ENCODE measurements around the gene TPM1. TPM values are rescaled to one million over a fixed set of nuclear protein-coding genes. Genes with fewer than 3 reads are reported as not detected.

TPM1 gene
- total RNA-seq, 1 experiment from 2014 or later: 10.1 TPM

DNA sequence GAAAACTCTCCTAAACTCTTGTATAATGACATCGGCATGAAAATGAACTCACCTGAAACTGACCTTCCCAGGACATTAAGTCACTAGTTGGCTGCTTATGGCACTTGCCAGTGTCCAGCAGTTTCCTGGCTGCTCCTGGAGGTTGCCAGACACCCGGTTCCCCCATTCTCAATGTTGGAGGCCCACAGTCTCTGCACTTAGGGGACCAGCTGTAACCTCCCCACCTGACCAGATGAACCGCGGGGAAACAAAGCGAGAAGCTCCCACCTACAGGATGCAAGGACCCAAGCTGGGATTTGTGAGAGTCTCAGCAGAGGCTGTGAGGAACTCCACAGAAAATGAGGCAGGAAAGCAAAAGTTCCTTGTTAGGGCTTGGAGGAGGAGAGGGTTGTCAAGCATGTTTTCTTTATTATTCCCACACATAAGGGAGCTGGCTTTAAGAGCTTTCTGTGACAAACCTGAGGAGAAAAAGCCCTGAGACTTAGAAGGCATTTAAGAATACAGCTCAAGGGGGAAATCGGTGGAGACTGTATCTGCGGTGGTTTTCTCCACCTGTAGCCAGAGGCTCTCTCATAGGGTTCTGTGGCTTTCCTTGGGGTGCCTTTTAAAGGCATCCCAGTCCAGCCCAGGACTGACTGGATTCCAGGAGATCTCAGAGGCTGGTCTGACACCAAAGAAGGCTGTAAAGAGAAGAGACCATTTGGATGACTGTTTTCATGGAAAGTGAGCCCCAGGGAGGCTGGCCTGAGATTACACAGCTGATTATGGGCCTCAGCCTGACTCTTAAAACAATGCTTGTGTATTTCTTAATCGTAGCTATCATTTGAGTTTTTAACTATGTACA is 4.6 kb downstream of the TPM1 start:
- H2AFZ ChIP-seq (ENCODE audit: low read length): 0 out of 2 replicates have a peak overlapping the region, but pooled peaks have one; percentile 86
- no peaks in the 10 kb centered on the region for H3K9me3 ChIP-seq (ENCODE audit: low read length)
- H3K27me3 ChIP-seq (ENCODE audit: low read length): no peaks in the 10 kb centered on the region
- no peaks in the 10 kb centered on the region for H4K20me1 ChIP-seq (ENCODE audit: insufficient read depth, low read depth, low read length)
- peak overlapping the region; percentile 83 for H3K4me2 ChIP-seq (ENCODE audit: low read depth, low read length, poor library complexity, severe bottlenecking)
- H3K79me2 ChIP-seq (ENCODE audit: low read length): no peaks in the 10 kb centered on the region
- H3K9me2 ChIP-seq (replicated peaks; ENCODE audit: insufficient read depth, low read length): no peaks in the 10 kb centered on the region
- H3K27ac ChIP-seq (ENCODE audit: low read length): no peak overlapping the region
- peak overlapping the region; percentile 73 for H3K9ac ChIP-seq (ENCODE audit: low read length)
- H3K4me3 ChIP-seq (ENCODE audit: low read length): peak overlapping the region; percentile 82; the same call in 1 of the 2 replicates
- H3K36me3 ChIP-seq (ENCODE audit: insufficient read depth, low read length): no peaks in the 10 kb centered on the region
- no peak for DNase-seq
- peaks cover 13% of the 10 kb centered on the region for H3K4me1 ChIP-seq (ENCODE audit: low read length)

DNA sequence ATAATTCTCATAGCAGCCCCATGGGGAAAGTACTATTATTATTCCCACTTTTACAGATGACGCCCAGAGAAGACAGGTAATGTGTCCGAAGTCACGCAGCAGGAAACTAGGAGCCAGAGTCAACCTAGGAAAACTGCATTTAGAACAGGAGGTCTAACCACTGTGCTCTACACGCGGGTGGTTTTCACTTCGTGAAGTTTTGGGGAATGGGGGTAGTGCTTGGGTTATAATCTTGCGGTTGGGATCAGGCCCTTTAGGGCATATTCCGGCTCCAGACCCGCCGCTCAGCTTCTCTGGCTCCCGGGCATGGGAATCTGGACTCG is 5.2 kb downstream of the TPM1 start:
- peak overlapping the region; percentile 82 for H3K4me3 ChIP-seq (ENCODE audit: low read length)
- H3K4me2 ChIP-seq (ENCODE audit: low read depth, low read length, poor library complexity, severe bottlenecking): peak overlapping the region; percentile 83
- peaks cover 13% of the 10 kb centered on the region for H3K4me1 ChIP-seq (ENCODE audit: low read length)
- H4K20me1 ChIP-seq (ENCODE audit: insufficient read depth, low read depth, low read length): no peaks in the 10 kb centered on the region
- no peaks in the 10 kb centered on the region for H3K9me3 ChIP-seq (ENCODE audit: low read length)
- H3K9me2 ChIP-seq (replicated peaks; ENCODE audit: insufficient read depth, low read length): no peaks in the 10 kb centered on the region
- no peaks in the 10 kb centered on the region for H3K79me2 ChIP-seq (ENCODE audit: low read length)
- peak overlapping the region; percentile 73 for H3K9ac ChIP-seq (ENCODE audit: low read length)
- DNase-seq: no peak
- H3K27me3 ChIP-seq (ENCODE audit: low read length): no peaks in the 10 kb centered on the region
- H2AFZ ChIP-seq (ENCODE audit: low read length): peak overlapping the region; percentile 86
- H3K36me3 ChIP-seq (ENCODE audit: insufficient read depth, low read length): no peaks in the 10 kb centered on the region
- no peak overlapping the region for H3K27ac ChIP-seq (ENCODE audit: low read length)

DNA sequence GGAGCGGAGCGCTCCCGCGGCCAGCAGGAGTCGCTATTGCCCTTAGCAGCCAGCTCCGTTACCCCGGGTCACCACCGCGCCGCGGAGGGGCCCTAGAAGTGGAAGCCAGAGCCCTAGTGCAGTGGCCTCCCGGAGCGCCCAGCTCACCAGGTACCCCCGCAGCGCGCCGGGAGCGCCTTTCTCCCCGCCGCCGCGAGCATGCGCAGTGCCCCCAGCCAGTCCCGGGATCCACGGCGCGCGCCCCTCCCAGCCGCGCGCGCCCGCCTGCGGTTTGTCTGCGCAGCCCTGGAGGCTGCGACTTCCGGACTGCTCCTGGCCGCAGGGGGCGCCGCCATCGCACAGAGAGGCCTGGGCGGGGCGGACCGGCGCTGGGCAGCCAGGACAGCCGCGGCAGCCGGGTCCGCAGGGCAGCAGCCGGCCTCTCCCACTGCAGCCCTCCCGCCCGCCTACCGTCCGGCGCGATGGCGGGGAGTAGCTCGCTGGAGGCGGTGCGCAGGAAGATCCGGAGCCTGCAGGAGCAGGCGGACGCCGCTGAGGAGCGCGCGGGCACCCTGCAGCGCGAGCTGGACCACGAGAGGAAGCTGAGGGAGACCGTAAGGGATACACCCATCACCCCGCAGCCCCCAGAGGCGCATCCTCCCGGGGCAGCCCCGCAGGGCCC is 5.7 kb downstream of the TPM1 start:
- peaks cover 13% of the 10 kb centered on the region for H3K4me1 ChIP-seq (ENCODE audit: low read length)
- peak overlapping the region; percentile 73 for H3K9ac ChIP-seq (ENCODE audit: low read length)
- no peaks in the 10 kb centered on the region for H3K9me3 ChIP-seq (ENCODE audit: low read length)
- peak overlapping the region; percentile 86 for H2AFZ ChIP-seq (ENCODE audit: low read length)
- no peak overlapping the region for H3K27ac ChIP-seq (ENCODE audit: low read length)
- H3K79me2 ChIP-seq (ENCODE audit: low read length): no peaks in the 10 kb centered on the region
- no peaks in the 10 kb centered on the region for H3K27me3 ChIP-seq (ENCODE audit: low read length)
- no peaks in the 10 kb centered on the region for H3K9me2 ChIP-seq (replicated peaks; ENCODE audit: insufficient read depth, low read length)
- H3K36me3 ChIP-seq (ENCODE audit: insufficient read depth, low read length): no peaks in the 10 kb centered on the region
- no peaks in the 10 kb centered on the region for H4K20me1 ChIP-seq (ENCODE audit: insufficient read depth, low read depth, low read length)
- H3K4me3 ChIP-seq (ENCODE audit: low read length): peak overlapping the region; percentile 82
- peak overlapping the region; percentile 83 for H3K4me2 ChIP-seq (ENCODE audit: low read depth, low read length, poor library complexity, severe bottlenecking)
- DNase-seq: peak; percentile 91

DNA sequence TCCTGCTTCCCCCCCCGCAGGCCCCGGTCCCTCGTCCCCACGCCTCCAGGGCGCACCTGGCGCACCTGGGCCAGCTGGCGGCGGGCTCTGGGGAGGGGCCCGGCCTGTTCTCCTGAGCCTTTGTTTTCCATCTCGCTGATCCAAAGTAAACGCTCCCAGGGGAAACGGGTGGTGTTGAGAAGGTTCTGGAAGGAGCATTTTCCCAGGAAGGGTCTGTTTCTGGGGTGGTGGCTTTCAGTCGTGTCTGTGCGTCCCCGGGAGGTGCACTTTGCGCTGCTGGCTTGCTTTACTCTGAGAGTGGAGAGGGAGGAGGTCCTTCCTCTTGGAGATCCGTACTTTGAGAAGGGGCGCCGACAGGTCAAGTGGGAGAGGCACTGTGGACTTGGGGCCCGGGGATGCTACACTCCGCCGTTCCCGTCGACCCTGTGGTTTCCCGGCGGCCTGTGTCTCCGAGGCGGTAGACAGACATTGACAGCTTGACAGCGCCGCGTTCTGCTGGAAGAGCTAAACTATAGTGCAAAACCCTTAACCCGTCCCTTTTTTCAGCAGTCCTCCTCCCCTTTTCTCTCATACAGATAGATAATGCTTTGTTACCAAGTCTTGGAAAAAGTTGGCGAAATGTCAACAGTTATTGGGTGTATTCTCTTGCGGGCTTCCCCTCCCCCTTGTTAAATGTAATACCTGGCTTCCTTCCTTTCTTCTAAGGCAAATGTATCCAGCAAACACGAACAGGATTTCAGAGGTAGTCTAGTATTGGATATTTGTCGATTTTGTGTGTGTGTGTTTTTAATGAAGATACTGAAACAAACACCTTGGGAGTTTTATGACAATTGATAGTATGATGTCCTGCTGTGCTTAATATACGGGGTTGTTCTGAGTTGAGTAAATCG is 6.5 kb downstream of the TPM1 start:
- peak overlapping the region; percentile 82 for H3K4me3 ChIP-seq (ENCODE audit: low read length)
- no peaks in the 10 kb centered on the region for H3K9me3 ChIP-seq (ENCODE audit: low read length)
- H2AFZ ChIP-seq (ENCODE audit: low read length): peak overlapping the region; percentile 86; the same call in 1 of the 2 replicates
- no peaks in the 10 kb centered on the region for H3K27me3 ChIP-seq (ENCODE audit: low read length)
- no peaks in the 10 kb centered on the region for H3K79me2 ChIP-seq (ENCODE audit: low read length)
- H4K20me1 ChIP-seq (ENCODE audit: insufficient read depth, low read depth, low read length): no peaks in the 10 kb centered on the region
- no peak for DNase-seq
- no peaks in the 10 kb centered on the region for H3K36me3 ChIP-seq (ENCODE audit: insufficient read depth, low read length)
- H3K9me2 ChIP-seq (replicated peaks; ENCODE audit: insufficient read depth, low read length): no peaks in the 10 kb centered on the region
- peak overlapping the region; percentile 73 for H3K9ac ChIP-seq (ENCODE audit: low read length)
- H3K4me2 ChIP-seq (ENCODE audit: low read depth, low read length, poor library complexity, severe bottlenecking): peak overlapping the region; percentile 83
- no peak overlapping the region for H3K27ac ChIP-seq (ENCODE audit: low read length)
- H3K4me1 ChIP-seq (ENCODE audit: low read length): peaks cover 13% of the 10 kb centered on the region

DNA sequence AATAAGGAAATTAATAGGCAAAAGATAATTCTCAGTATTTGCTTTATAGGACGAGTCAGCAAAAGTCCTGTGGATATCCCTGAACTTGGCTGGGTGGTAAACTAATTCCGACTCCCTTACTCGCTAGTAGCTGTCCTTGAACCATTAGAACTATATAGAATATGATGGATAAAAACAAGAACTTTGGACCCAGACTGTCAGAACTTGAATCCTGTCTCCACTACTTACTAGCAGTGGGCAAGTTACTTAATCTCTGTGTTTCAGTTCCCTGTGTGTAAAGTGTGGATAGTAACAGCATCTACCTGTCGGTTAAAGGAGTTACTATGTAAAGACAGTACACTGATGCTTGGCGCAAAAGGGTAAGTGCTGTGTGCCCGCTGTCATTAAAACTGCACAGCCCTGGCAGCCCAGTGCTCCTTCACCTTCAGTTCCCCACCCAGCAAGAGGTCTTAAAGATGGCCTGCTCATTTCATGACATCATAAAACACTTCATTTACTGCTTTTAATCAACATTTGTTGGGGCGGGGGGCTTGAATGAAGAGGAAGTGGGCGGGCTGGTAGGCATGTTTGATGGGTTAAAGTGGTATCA is 7.3 kb downstream of the TPM1 start:
- Histone ChIP-seq H3K4me1 (ENCODE audit: low read length) (peaks cover 17% of the 10 kb centered on the region), H3K36me3 (ENCODE audit: insufficient read depth, low read length) (no peaks in the 10 kb centered on the region), H3K27me3 (ENCODE audit: low read length) (no peaks in the 10 kb centered on the region), H2AFZ (ENCODE audit: low read length) (no peak overlapping the region), H3K27ac (ENCODE audit: low read length) (no peak overlapping the region), H3K4me2 (ENCODE audit: low read depth, low read length, poor library complexity, severe bottlenecking) (no peak overlapping the region), H3K9ac (ENCODE audit: low read length) (no peak overlapping the region), H3K9me2 (replicated peaks; ENCODE audit: insufficient read depth, low read length) (no peaks in the 10 kb centered on the region), H3K4me3 (ENCODE audit: low read length) (no peak overlapping the region), H4K20me1 (ENCODE audit: insufficient read depth, low read depth, low read length) (no peaks in the 10 kb centered on the region), H3K9me3 (ENCODE audit: low read length) (no peaks in the 10 kb centered on the region), H3K79me2 (ENCODE audit: low read length) (no peaks in the 10 kb centered on the region)
- no peak for DNase-seq

DNA sequence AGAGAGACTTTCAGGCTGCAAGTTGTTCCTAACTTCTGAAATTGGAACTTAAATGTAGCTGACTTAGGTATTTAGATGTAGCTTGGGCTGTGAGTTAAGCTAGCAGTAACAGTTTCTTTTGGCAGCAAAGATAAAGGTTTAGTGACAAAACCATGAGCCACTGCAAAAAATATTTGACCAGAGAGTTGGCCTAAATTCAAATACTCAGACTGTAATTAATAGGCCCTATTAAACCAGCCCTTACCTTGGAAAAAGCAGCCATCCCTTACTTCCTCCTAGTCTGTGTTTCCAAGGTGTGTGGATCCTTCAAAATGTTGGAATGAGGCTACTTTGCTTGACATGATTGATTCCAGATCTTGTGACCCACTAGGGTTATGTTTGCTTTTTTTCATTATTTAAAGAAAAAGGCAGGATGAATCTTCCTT is 8.2 kb downstream of the TPM1 start:
- Histone ChIP-seq H3K36me3 (ENCODE audit: insufficient read depth, low read length) (no peaks in the 10 kb centered on the region), H3K9ac (ENCODE audit: low read length) (no peak overlapping the region), H3K4me3 (ENCODE audit: low read length) (no peak overlapping the region), H3K27ac (ENCODE audit: low read length) (no peak overlapping the region), H3K79me2 (ENCODE audit: low read length) (no peaks in the 10 kb centered on the region), H3K27me3 (ENCODE audit: low read length) (no peaks in the 10 kb centered on the region), H2AFZ (ENCODE audit: low read length) (no peak overlapping the region), H3K4me1 (ENCODE audit: low read length) (peaks cover 26% of the 10 kb centered on the region), H3K4me2 (ENCODE audit: low read depth, low read length, poor library complexity, severe bottlenecking) (no peak overlapping the region), H3K9me2 (replicated peaks; ENCODE audit: insufficient read depth, low read length) (no peaks in the 10 kb centered on the region), H3K9me3 (ENCODE audit: low read length) (no peaks in the 10 kb centered on the region), H4K20me1 (ENCODE audit: insufficient read depth, low read depth, low read length) (no peaks in the 10 kb centered on the region)
- DNase-seq: no peak

DNA sequence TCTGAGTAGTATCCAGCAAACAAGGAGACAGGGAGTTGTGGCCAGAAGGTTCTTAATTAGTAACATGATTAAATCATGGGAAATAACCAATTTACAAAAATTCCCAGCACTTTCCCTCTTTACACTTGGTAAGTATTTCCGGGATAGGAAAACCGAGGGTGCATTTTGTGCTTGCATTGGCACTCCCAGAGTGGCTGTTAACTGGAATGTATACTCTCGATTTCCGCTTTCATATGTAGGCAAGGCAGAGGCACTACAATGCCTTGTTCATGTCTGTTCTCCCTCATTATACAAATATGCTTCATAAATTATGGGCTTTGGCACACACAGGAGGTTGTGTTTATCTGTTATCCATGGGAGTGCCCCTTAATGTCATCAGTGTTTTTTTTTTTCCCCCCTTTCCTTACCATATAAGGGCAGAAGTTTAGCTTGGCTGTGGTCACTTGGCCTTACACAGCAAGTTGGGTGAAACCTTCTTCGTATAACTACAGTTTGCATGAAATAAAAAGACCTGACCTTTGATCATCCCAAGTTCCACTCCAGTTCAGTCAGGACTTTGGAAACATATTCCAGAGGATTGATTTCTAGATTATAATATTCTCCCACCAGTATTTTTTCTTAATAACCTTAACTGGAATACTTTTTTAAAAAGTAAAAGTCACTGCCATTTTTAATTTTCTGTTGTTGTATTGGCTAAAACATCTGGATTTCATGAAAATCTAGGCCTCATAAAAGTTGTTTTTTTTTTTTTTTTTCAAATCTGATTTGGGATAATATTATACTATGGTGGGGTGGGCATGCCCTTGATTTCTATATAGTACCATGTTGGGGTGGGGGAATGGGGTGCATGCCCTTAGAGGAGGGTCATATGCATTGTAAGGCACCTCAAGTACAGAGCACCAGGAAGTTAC is 8.9 kb downstream of the TPM1 start:
- Histone ChIP-seq H4K20me1 (ENCODE audit: insufficient read depth, low read depth, low read length) (no peaks in the 10 kb centered on the region), H2AFZ (ENCODE audit: low read length) (no peak overlapping the region), H3K79me2 (ENCODE audit: low read length) (no peaks in the 10 kb centered on the region), H3K27me3 (ENCODE audit: low read length) (no peaks in the 10 kb centered on the region), H3K9me2 (replicated peaks; ENCODE audit: insufficient read depth, low read length) (no peaks in the 10 kb centered on the region), H3K4me1 (ENCODE audit: low read length) (peaks cover 26% of the 10 kb centered on the region), H3K27ac (ENCODE audit: low read length) (no peak overlapping the region), H3K9ac (ENCODE audit: low read length) (no peak overlapping the region), H3K9me3 (ENCODE audit: low read length) (no peaks in the 10 kb centered on the region), H3K4me3 (ENCODE audit: low read length) (no peak overlapping the region), H3K36me3 (ENCODE audit: insufficient read depth, low read length) (no peaks in the 10 kb centered on the region), H3K4me2 (ENCODE audit: low read depth, low read length, poor library complexity, severe bottlenecking) (no peak overlapping the region)
- no peak for DNase-seq

All from Karpas-422 (cell line).